Keratinocyte (primary cell): ENCODE data around the gene TKT. TPM values are rescaled to one million over a fixed set of nuclear protein-coding genes. Genes with fewer than 3 reads are reported as not detected.

ENCODE experiments used
- DNase-seq: peaks from one replicate; pipeline ENCODE4 v3.0.0-alpha.2; 2011; ENCODE audit warnings: low read depth, missing footprints, low spot score
- FAIRE-seq: peaks from 2 replicates; lab custom pipeline; 2011; peaks lifted over from hg19 to GRCh38; lab: Jason Lieb, UNC
- H2AFZ ChIP-seq: 2 replicates; pipeline ENCODE4 v1.6.0; 2012; ENCODE audit warnings: low read length, control low read depth, inconsistent platforms; ENCODE audit not compliant: control insufficient read depth
- H3K27ac ChIP-seq: 2 replicates; pipeline ENCODE4 v1.5.1; 2011; ENCODE audit warnings: low read length; ENCODE audit not compliant: control insufficient read depth, insufficient read depth
- H3K27me3 ChIP-seq: 3 replicates; pipeline ENCODE4 v1.6.0; 2011; ENCODE audit warnings: low read length; ENCODE audit not compliant: control insufficient read depth, insufficient read depth; ENCODE audit errors: extremely low read depth
- H3K36me3 ChIP-seq, 2 experiments: 2 replicates in 1 of 2; 3 replicates in 1 of 2; pipeline ENCODE4 v1.5.1; 2011; ENCODE audit warnings: low read length in 2 of 2, mild to moderate bottlenecking in 1 of 2; ENCODE audit not compliant: control insufficient read depth in 2 of 2, insufficient read depth in 2 of 2; ENCODE audit errors: extremely low read depth in 1 of 2
- H3K4me1 ChIP-seq: 3 replicates; pipeline ENCODE4 v1.5.1; 2011; ENCODE audit warnings: low read length; ENCODE audit not compliant: control insufficient read depth, insufficient read depth; ENCODE audit errors: extremely low read depth
- H3K4me2 ChIP-seq: 3 replicates; pipeline ENCODE4 v1.6.0; 2011; ENCODE audit warnings: low read depth, low read length; ENCODE audit not compliant: control insufficient read depth, insufficient read depth; ENCODE audit errors: extremely low read depth
- H3K4me3 ChIP-seq, 3 experiments: fragments of 200-600 bp in 1 of 3; sonication (generic) in 1 of 3; 2 replicates in 2 of 3; 3 replicates in 1 of 3; pipeline ENCODE4 v1.5.1; 2011 to 2016; ENCODE audit warnings: low read length in 3 of 3, mild to moderate bottlenecking in 3 of 3, control low read depth in 2 of 3, inconsistent platforms in 1 of 3, low read depth in 1 of 3, mixed read lengths in 1 of 3, mixed run types in 1 of 3, moderate library complexity in 1 of 3; ENCODE audit not compliant: control insufficient read depth in 2 of 3, insufficient read depth in 2 of 3; ENCODE audit errors: extremely low read depth in 1 of 3
- H3K79me2 ChIP-seq: 2 replicates; pipeline ENCODE4 v1.6.0; 2012; ENCODE audit warnings: low read length; ENCODE audit not compliant: control insufficient read depth, insufficient read depth
- H3K9ac ChIP-seq: 3 replicates; pipeline ENCODE4 v1.6.0; 2011; ENCODE audit warnings: low read length; ENCODE audit not compliant: control insufficient read depth, insufficient read depth; ENCODE audit errors: extremely low read depth
- H3K9me1 ChIP-seq: 3 replicates; pipeline ENCODE4 v1.6.0; 2011; ENCODE audit warnings: low read length; ENCODE audit not compliant: control insufficient read depth, insufficient read depth; ENCODE audit errors: extremely low read depth
- H3K9me3 ChIP-seq: 2 replicates; pipeline ENCODE4 v1.5.1; 2012; ENCODE audit warnings: low read depth, low read length; ENCODE audit not compliant: control insufficient read depth
- H4K20me1 ChIP-seq: 3 replicates; pipeline ENCODE4 v1.6.0; 2011; ENCODE audit warnings: low read length; ENCODE audit not compliant: control insufficient read depth, insufficient read depth; ENCODE audit errors: extremely low read depth
- CTCF ChIP-seq, 3 experiments: IDR thresholded peaks in 1 of 3; conservative IDR thresholded peaks in 1 of 3; optimal IDR thresholded peaks in 1 of 3; 2 replicates in 2 of 3; 3 replicates in 1 of 3; pipeline versions ENCODE3 to v1.5.1; 2011; ENCODE audit warnings: low read length in 3 of 3, mild to moderate bottlenecking in 3 of 3, moderate library complexity in 2 of 3, control low read depth in 1 of 3, inconsistent platforms in 1 of 3; ENCODE audit not compliant: insufficient read depth in 2 of 3; ENCODE audit errors: extremely low read depth in 1 of 3
- EZH2 ChIP-seq: IDR thresholded peaks from one replicate; pipeline ENCODE4 v1.6.1; 2012; ENCODE audit warnings: inconsistent platforms, mild to moderate bottlenecking, low read length, moderate library complexity
- dilution Hi-C: fragments of 300-500 bp; cut with MboI; formaldehyde crosslinking; loops from one replicate; pipeline ENCODE4 v1.7.0; 2020; ENCODE audit warnings: low sequenced_read_pairs; ENCODE audit not compliant: extremely low pct_ligation_motif_present
- polyA plus RNA-seq, 5 experiments: library from polyadenylated mRNA; depleted of rRNA in 3 of 5; stranded (reverse) in 3 of 5; stranded (forward) in 1 of 5; unstranded in 1 of 5; fragments of >200 nt; gene quantifications; 1 replicate in 1 of 5; 2 replicates in 3 of 5; 3 replicates in 1 of 5; pipeline versions ENCODE4 v1.2.1 to v1.2.3, GENCODE V29; 2011 to 2012; ENCODE audit warnings: missing spikeins in 2 of 5, low read depth in 1 of 5, low replicate concordance in 1 of 5

TKT gene
- polyA plus RNA-seq, 1 donor (not counting 4 experiments of a cell fraction or from before 2014, with no cell fraction given), result 266 TPM

DNA sequence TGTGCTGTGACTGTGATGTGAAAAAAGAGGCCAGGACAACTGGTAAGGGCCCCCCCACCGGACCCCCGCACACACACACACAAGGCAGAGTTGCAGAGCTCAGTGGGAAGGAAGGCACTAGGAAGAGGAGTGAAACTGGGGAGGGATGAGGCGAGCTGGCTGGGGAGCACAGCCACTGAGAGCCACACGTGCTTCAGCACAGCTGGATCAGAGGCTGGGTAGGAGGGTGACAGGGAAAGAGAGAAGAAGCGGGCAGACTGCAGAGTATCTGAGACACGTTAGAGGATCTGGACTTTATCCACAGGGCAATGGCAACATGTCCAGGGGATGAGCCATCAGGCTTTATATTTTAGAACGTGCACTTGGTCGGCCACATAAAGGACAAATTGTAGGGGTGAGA is 38.0 kb upstream of the TKT start:
- Histone ChIP-seq H4K20me1 (no peaks in the 10 kb centered on the region), H2AFZ (no peak overlapping the region), H3K9me3 (no peaks in the 10 kb centered on the region), H3K4me1 (no peaks in the 10 kb centered on the region), H3K4me2 (no peak overlapping the region), H3K36me3 (peaks cover 0 to 13% of the 10 kb centered on the region in 2 experiments), H3K4me3 (no peak overlapping the region), H3K27me3 (no peaks in the 10 kb centered on the region), H3K9me1 (no peaks in the 10 kb centered on the region), H3K9ac (no peak overlapping the region), H3K79me2 (no peaks in the 10 kb centered on the region), H3K27ac (no peak overlapping the region)
- TF ChIP-seq CTCF (optimal IDR thresholded peaks at IDR 0.05 in 1 of 3, IDR thresholded peaks at IDR 0.05 in 1 of 3, conservative IDR thresholded peaks at IDR 0.05 in 1 of 3; ENCODE audit: extremely low read depth in 1 of 3, insufficient read depth in 2 of 3, low read length in 3 of 3), result no peak
- TF ChIP-seq EZH2, result no peak
- dilution Hi-C loops, result no loop called here
- FAIRE-seq, result no peak
- DNase-seq, result no peak

- Histone ChIP-seq H3K79me2 (no peaks in the 10 kb centered on the region), H3K4me3 (no peak overlapping the region), H3K4me1 (no peaks in the 10 kb centered on the region), H4K20me1 (no peaks in the 10 kb centered on the region), H3K27me3 (no peaks in the 10 kb centered on the region), H3K9me3 (no peaks in the 10 kb centered on the region), H3K36me3 (peaks cover 12 to 14% of the 10 kb centered on the region in 2 experiments), H3K27ac (no peak overlapping the region), H3K9ac (no peak overlapping the region), H2AFZ (no peak overlapping the region), H3K9me1 (no peaks in the 10 kb centered on the region), H3K4me2 (no peak overlapping the region)
- DNase-seq (no peak), FAIRE-seq (no peak)
- TF ChIP-seq EZH2 (no peak), CTCF (optimal IDR thresholded peaks at IDR 0.05 in 1 of 3, IDR thresholded peaks at IDR 0.05 in 1 of 3, conservative IDR thresholded peaks at IDR 0.05 in 1 of 3; ENCODE audit: extremely low read depth in 1 of 3, insufficient read depth in 2 of 3, low read length in 3 of 3) (no peak)
- dilution Hi-C loops, result no loop called here
These were observed 32.4 kb upstream of the TKT start for GRCh38 chr3:53288214-53288613.
